Heart left ventricle (tissue), 16 donors: ENCODE measurements around the gene LINC01488. TPM values are rescaled to one million over a fixed set of nuclear protein-coding genes. Genes with fewer than 3 reads are reported as not detected.

Experiments
- ATAC-seq, 4 donors: fragments of 200-7000 bp; cut with Tn5 transposase; one replicate each; pipeline ENCODE4 v1.9.1; 2020 to 2022; ENCODE audit warnings: moderate library complexity in 4 of 4, mild to moderate bottlenecking in 3 of 4, moderate number of reproducible peaks in 1 of 4
- DNase-seq, 5 donors: peaks; one replicate each; pipeline ENCODE4 v3.0.0-alpha.2; 2020
- H3K27ac ChIP-seq, 12 donors: fragments of 200-600 bp; sonication (generic) in 4 of 12; one replicate each; pipeline versions ENCODE4 v1.5.0 to v1.8.0; 2016 to 2022; ENCODE audit warnings: mild to moderate bottlenecking in 2 of 12
- H3K27me3 ChIP-seq, 9 donors: fragments of 200-600 bp; sonication (generic) in 2 of 9; one replicate each; pipeline versions ENCODE4 v1.5.1 to v1.8.0; 2016 to 2022; ENCODE audit warnings: mild to moderate bottlenecking in 3 of 9
- H3K36me3 ChIP-seq, 9 donors: fragments of 200-600 bp; sonication (generic) in 2 of 9; one replicate each; pipeline versions ENCODE4 v1.5.0 to v1.8.0; 2018 to 2022; ENCODE audit warnings: mild to moderate bottlenecking in 2 of 9
- H3K4me1 ChIP-seq, 12 donors: fragments of 200-600 bp; sonication (generic) in 4 of 12; one replicate each; pipeline versions ENCODE4 v1.5.0 to v1.8.0; 2016 to 2022; ENCODE audit warnings: mild to moderate bottlenecking in 3 of 12
- H3K4me3 ChIP-seq, 12 donors: fragments of 200-600 bp; sonication (generic) in 4 of 12; one replicate each; pipeline versions ENCODE4 v1.5.0 to v1.8.0; 2017 to 2022; ENCODE audit warnings: mild to moderate bottlenecking in 9 of 12, moderate library complexity in 4 of 12
- H3K9me3 ChIP-seq, 12 donors: fragments of 200-600 bp; sonication (generic) in 4 of 12; one replicate each; pipeline versions ENCODE4 v1.5.0 to v1.8.0; 2016 to 2022; ENCODE audit warnings: mild to moderate bottlenecking in 1 of 12
- POLR2A ChIP-seq, 2 donors: fragments of 450-650 bp; IDR thresholded peaks; one replicate each; pipeline ENCODE4 v1.6.1; 2017; ENCODE audit warnings: antibody characterized with exemption in 2 of 2, mild to moderate bottlenecking in 2 of 2, moderate library complexity in 2 of 2
- WGBS, 4 donors: extraction: QIAGEN DNeasy Blood & Tissue Kit in 2 of 4; methylation state at CpG; one replicate each; pipeline versions ENCODE4 v1.1.5 to v1.1.7; 2013 to 2018; 5-methylcytosine and 5-hydroxymethylcytosine counted together
- intact Hi-C, 10 donors: fragments of 100-400 bp; cut with DNase I; formaldehyde crosslinking; loops; one replicate each; pipeline versions ENCODE4 v1.11.1 to v1.14.2; 2022
- polyA plus RNA-seq, 2 donors: library from polyadenylated mRNA; stranded (reverse); fragments of 200-250 nt; gene quantifications; one replicate each; pipeline ENCODE4 v1.2.3, GENCODE V29; 2013
- total RNA-seq, 9 donors: library from RNA; depleted of rRNA in 2 of 9; stranded (reverse); fragments of >200 nt in 2 of 9; fragmentation: NEBNext Ultra II Directional in 3 of 9; extraction: Animal tissue kit (Norgen Biotek cat#: 25700) in 3 of 9; gene quantifications; one replicate each; pipeline versions ENCODE4 v1.1.0 to v1.2.4, GENCODE V29; 2016 to 2023
- TF ChIP-seq, protein P1 (sequence below), 12 donors: fragments of 200-600 bp; sonication (generic) in 4 of 12; IDR thresholded peaks; one replicate each; pipeline versions ENCODE4 v1.5.0 to v1.8.0; 2018 to 2022; ENCODE audit warnings: antibody characterized with exemption in 12 of 12, mild to moderate bottlenecking in 5 of 12
- donor health status: ischemic (EF 13 %, LVEDD 7.1; RV severe dilation, severe dysfunction).
- donor health status: healthy with polysubstance abuse.
- donor health status: DM: no; HTN: yes; CAD: no.
- donor health status: DM: no; HTN: no; CAD: no.
- donor health status: ischemic (EF 25% LVEDD 6.9; RV normal size, moderate dysfunction).
- donor health status: ischemic (EF 25% LVEDD 5.7; RV mildly dilated, moderate dysfunction).
- donor health status: healthy.
- donor health status: DM: yes; HTN: yes; CAD: no.
- donor health status: ischemic (EF 35%, LVEDD 5.7; RV mildly dilated, moderate dysfunction).
- donor health status: nonischemic (EF 11% LVEDD 7.7; RV severe dilation, severe dysfunction).
- donor health status: DM: yes; HTN: yes; CAD: no.
- donor health status: PGD.
- donor health status: ischemic (EF 29% LVEDD 5.4; RV normal size, mild dysfunction).
- donor health status: nonischemic (EF 23%, LVEDD 6.1; RV moderate dilation, normal function).

LINC01488 gene
- total and polyA plus RNA-seq, 11 donors: 0.04 to 0.42 (median 0.14) TPM; not detected in 5

DNA sequence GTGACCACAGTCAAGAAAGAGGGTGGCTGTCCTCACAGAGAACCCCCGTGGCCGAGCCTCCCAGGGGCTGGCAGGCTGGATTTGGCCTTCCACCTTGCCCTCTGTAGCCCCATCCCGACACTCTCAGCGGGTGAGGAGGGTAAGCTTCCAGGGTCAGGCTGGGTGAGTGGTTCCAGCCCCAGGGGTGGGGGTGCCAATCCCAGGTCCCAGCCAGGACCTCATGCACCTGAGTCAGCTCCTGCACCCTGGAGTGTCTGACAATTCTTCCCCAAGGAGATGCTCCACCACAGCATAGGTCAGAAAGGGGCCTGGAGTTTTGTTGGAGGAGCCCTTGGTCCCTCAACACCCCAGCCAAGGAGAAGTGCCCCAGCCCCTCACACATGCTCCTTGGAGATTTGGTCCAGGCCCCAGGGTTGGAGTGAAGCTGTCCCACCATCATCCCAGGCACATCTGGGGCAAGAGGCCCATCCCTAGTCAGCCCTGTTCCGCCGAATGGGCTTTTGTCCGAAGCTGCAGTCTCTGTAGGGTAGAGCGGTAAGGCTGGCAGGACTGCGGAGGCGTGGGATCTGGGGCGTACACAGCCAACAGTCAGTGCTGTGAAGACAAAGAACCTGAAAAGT, 8.4 kb downstream of the LINC01488 start:
- peak in 3 of 4 donors; percentile 1 to 6 (median 3) for ATAC-seq
- H3K4me1 ChIP-seq: peaks cover 0 to 59% (median 32%) of the 10 kb centered on the region in 12 donors
- 82 to 91% (median 86%) methylated on average over 11 of the region's 11 CpGs for WGBS, 4 donors

DNA sequence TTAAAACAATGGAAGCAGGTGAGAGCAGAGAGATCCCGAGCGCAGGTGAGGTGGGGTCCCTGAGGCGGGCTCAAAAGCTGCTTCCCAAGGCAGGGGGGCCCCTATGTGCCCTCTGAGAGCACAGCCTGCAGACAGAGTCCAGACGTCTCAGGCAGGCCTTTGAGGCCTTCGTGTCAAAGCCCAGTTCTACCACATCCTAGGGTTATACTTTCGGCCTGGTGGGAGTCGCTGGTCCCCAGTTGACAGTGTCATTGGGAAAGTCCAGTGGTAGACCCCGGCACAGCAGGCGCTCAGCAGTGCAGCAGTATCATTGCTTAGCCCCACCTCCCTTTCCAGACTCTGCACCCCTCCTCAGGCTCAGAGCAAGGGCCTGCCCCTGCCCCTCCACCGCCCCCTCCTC, 9.1 kb downstream of the LINC01488 start:
- WGBS, 4 donors: 89 to 98% (median 98%) methylated on average over 9 to 10 of the region's 10 CpGs
- no peaks in the 10 kb centered on the region for H3K27me3 ChIP-seq
- TF ChIP-seq, protein P1, sequence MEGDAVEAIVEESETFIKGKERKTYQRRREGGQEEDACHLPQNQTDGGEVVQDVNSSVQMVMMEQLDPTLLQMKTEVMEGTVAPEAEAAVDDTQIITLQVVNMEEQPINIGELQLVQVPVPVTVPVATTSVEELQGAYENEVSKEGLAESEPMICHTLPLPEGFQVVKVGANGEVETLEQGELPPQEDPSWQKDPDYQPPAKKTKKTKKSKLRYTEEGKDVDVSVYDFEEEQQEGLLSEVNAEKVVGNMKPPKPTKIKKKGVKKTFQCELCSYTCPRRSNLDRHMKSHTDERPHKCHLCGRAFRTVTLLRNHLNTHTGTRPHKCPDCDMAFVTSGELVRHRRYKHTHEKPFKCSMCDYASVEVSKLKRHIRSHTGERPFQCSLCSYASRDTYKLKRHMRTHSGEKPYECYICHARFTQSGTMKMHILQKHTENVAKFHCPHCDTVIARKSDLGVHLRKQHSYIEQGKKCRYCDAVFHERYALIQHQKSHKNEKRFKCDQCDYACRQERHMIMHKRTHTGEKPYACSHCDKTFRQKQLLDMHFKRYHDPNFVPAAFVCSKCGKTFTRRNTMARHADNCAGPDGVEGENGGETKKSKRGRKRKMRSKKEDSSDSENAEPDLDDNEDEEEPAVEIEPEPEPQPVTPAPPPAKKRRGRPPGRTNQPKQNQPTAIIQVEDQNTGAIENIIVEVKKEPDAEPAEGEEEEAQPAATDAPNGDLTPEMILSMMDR (IDR thresholded peaks at IDR 0.05): no peak
- no peak for TF ChIP-seq POLR2A (IDR thresholded peaks at IDR 0.05)
- no peaks in the 10 kb centered on the region for H3K36me3 ChIP-seq
- DNase-seq: peak in 2 of 5 donors; percentile 6 to 40
- H3K4me1 ChIP-seq: peaks cover 0 to 61% (median 35%) of the 10 kb centered on the region in 12 donors
- peak overlapping the region in 3 of 12 donors; percentile 77 to 93 (median 87) for H3K27ac ChIP-seq
- no peak overlapping the region for H3K4me3 ChIP-seq
- no peaks in the 10 kb centered on the region for H3K9me3 ChIP-seq
- intact Hi-C loops: loop anchor here in 4 of 10 donors (10.0 kb wide), 3 partner anchors 144 to 366 kb away; no protein-coding TSS in a partner anchor
- ATAC-seq: no peak

More for the DNA sequence above, 8.4 kb downstream of the LINC01488 start:
- H3K4me3 ChIP-seq: no peak overlapping the region
- TF ChIP-seq, protein P1 (IDR thresholded peaks at IDR 0.05): no peak
- no peak for TF ChIP-seq POLR2A (IDR thresholded peaks at IDR 0.05)
- H3K36me3 ChIP-seq: no peaks in the 10 kb centered on the region
- peak overlapping the region in 11 of 12 donors; percentile 59 to 98 (median 87) for H3K27ac ChIP-seq
- no peaks in the 10 kb centered on the region for H3K27me3 ChIP-seq
- DNase-seq: peak in 1 of 5 donors; percentile 54
- no peaks in the 10 kb centered on the region for H3K9me3 ChIP-seq
- intact Hi-C loops: loop anchor here in 4 of 10 donors (10.0 kb wide), 3 partner anchors 145 to 365 kb away; no protein-coding TSS in a partner anchor

DNA sequence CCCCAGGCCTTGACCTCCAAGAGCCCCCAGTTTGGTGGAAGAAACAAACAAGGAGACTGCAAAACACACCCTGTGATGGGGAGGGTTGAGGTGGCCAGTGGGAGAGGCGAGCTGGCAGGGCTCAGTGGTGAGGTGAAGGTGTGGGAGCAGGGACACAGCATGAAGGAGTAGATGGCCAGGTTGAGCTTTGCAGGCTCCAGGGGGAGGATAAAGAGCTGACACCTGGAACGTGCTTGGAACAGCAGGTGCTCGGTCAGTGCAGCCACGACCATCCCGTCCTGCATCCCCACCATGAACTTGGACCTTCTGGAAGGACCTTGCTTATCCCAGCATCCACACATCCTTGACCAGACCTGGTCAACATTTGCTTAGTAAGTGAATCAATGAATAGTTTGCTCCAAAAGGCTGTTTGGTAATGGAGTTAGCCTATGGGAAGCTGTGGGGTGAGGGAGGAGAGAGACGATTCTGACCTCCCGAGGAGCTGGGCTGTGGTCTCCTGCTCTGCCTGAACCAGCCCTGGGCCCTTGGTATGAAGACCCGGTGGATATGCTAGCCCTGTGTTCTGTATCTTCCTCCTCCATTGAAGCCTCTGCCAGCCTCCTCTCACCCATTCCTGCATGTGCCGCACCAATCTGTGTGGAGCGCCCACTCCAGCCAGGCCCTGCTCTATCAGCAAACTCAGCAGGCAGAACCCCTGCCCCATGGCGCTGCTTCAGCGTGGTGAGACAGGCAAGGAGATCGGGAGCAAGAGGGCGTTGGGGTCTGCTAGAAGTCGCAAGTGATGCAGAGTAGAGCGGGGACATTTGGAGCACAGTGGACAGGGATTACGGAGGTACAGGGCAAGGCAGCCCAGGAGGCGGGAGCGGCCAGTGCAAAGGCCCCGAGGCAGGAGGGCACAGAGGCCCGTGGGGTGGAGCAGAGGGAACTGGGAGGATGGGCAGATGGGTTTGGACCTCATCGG, 9.9 kb downstream of the LINC01488 start:
- Histone ChIP-seq H3K27me3 (no peaks in the 10 kb centered on the region), H3K27ac (no peak overlapping the region), H3K9me3 (no peaks in the 10 kb centered on the region), H3K4me1 (peaks cover 0 to 61% (median 38%) of the 10 kb centered on the region in 12 donors), H3K4me3 (no peak overlapping the region), H3K36me3 (no peaks in the 10 kb centered on the region)
- TF ChIP-seq POLR2A (IDR thresholded peaks at IDR 0.05): no peak
- TF ChIP-seq, protein P1 (IDR thresholded peaks at IDR 0.05): no peak
- DNase-seq (peak in 2 of 5 donors; percentile 24 to 57), ATAC-seq (no peak)
- 92 to 98% (median 95%) methylated on average over 22 of the region's 22 CpGs for WGBS, 4 donors
- intact Hi-C loops: loop anchor here in 4 of 10 donors (10.0 kb wide), 3 partner anchors 143 to 367 kb away; no protein-coding TSS in a partner anchor
